Epithelial cell of proximal tubule (primary cell): ENCODE measurements around the gene ZBTB18. TPM values are rescaled to one million over a fixed set of nuclear protein-coding genes. Genes with fewer than 3 reads are reported as not detected.

Experiments
- DNase-seq: peaks from one replicate; pipeline ENCODE4 v3.0.0-alpha.2; 2011; ENCODE audit warnings: low read depth
- H3K4me3 ChIP-seq: 2 replicates; pipeline ENCODE4 v1.5.1; 2011; ENCODE audit warnings: low read depth, mild to moderate bottlenecking, low read length
- total RNA-seq: library from RNA; depleted of rRNA; stranded (reverse); fragments of >200 nt; gene quantifications from 2 replicates; pipeline ENCODE4 v1.2.3, GENCODE V29; 2015
- TF ChIP-seq, protein P1 (sequence below): conservative IDR thresholded peaks from 2 replicates; pipeline ENCODE4 v1.5.1; 2012; ENCODE audit warnings: low read depth, mild to moderate bottlenecking, low read length

ZBTB18 gene
- 7.9 and 9.9 TPM in 2 replicates for total RNA-seq

DNA sequence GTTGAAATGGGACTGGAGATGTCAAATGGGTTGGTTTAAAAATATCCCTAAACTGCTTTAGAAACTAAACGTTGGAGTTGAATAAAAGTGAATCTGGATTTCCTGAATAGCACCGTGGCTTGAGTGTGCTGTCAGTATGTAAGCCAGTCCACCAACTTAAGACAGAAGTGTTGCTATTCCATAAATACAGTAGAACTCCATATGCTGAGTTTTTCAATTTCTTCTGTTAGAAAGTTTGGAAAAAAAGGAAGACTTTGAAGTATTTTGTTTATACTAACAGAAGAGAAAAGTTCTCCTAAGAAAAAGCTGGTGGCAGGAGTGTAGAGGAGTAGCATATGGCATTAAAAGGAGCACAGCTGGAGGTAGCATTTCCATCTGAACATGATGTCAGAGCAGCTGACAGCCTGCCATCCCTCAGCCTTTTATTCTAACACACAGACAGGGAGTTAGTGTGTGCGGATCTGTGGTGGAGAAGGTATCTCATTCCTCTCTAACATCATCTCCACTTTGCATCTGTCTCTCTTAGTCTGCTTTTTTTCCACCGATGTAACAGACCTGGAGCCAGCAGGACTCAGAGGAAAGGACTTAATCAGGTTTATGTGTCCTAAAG is at the start of gene ZBTB18:
TSS of gene ZBTB18 (plus strand) at position 449 of the 610 bp plus-strand sequence. CDS start at position 598, 149 bp downstream.
- TF ChIP-seq, protein P1, sequence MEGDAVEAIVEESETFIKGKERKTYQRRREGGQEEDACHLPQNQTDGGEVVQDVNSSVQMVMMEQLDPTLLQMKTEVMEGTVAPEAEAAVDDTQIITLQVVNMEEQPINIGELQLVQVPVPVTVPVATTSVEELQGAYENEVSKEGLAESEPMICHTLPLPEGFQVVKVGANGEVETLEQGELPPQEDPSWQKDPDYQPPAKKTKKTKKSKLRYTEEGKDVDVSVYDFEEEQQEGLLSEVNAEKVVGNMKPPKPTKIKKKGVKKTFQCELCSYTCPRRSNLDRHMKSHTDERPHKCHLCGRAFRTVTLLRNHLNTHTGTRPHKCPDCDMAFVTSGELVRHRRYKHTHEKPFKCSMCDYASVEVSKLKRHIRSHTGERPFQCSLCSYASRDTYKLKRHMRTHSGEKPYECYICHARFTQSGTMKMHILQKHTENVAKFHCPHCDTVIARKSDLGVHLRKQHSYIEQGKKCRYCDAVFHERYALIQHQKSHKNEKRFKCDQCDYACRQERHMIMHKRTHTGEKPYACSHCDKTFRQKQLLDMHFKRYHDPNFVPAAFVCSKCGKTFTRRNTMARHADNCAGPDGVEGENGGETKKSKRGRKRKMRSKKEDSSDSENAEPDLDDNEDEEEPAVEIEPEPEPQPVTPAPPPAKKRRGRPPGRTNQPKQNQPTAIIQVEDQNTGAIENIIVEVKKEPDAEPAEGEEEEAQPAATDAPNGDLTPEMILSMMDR: no peak
- DNase-seq: no peak
- H3K4me3 ChIP-seq: peak within 1 kb of the TSS; percentile 82

DNA sequence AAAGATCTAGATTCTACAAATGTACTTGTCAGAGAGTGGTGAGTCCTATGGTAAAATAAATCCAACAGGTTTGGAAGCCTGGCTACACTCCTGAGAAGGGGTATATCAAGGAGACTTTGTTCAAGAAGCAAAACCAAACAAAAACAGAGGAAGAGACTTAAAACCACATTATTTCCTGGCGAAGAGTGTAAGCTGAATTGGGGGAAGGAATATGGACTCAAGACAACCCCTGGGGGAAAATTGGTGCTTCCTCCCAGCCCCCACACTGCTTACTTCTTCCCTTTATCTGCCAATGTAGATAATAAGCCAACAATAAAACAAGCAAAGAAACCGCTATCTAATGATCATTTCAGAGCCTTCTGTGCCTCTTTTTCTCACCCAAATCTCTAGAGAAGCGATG is 48.4 kb upstream of the ZBTB18 start:
- no peak overlapping the region for H3K4me3 ChIP-seq
- TF ChIP-seq, protein P1: no peak
- no peak for DNase-seq

DNA sequence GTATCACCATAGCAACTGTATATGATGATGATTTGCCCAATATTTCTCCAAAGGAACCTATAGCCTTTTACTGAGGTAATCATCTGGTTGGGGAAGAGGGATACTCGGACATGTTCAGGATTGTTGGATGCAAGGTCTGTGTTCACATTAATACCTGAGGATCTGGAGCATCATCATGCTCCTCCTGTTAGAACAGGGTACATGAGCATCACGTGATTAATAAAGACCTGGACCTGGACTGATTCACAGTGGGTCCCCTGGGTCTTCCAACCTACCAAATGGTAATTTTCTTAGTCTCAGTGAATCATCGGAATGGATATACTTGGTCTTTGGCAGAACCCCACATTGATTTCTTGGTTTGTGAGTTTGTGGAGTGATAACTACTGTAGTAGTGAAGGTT is 45.6 kb upstream of the ZBTB18 start:
- TF ChIP-seq, protein P1: no peak
- no peak for DNase-seq
- no peak overlapping the region for H3K4me3 ChIP-seq

DNA sequence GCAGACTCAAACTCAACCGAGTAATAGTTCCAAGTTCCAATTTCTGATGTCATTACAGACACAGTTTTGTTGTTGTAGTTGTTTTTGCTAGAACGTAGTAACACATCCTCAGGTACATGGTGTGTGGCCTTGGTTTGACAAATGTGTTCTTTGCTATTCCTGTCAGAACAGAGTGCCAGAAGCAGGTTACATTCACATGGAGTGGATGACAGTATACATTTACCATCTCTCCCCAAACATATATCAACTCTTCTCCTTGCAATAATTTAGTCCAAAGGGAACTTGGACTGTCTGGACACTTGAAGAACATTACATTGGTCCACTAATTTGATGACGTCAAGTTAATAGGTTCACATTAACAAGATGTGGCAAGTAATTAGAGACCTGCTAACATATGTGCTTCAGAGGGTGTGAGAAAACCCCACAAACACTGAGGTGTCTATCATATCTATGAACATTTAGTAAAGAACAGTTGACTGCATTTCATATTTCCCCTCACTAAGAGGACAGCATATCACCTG is 44.6 kb upstream of the ZBTB18 start:
- DNase-seq: no peak
- TF ChIP-seq, protein P1: no peak

DNA sequence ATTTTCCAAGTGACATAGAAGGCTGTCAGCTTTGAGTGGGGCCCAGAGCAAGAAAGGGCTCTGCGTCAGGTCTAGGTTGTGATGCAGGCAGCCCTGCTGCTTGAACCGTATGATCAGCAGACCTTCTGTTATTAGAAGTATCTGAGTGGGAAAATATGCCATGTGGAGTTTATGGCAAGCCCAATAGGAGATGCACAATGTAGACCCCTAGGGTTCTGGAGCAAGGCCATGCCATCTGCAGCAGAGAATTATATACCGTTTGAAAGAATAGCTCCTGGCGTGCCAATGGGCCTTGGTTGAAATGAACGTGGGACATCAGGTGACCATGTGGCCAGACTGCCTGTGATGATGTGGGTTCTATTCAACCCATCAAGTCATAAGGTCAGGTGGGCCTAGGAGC is 44.1 kb upstream of the ZBTB18 start:
- DNase-seq: no peak
- TF ChIP-seq, protein P1: no peak

More for the DNA sequence above, 44.6 kb upstream of the ZBTB18 start:
- H3K4me3 ChIP-seq: no peak overlapping the region

DNA sequence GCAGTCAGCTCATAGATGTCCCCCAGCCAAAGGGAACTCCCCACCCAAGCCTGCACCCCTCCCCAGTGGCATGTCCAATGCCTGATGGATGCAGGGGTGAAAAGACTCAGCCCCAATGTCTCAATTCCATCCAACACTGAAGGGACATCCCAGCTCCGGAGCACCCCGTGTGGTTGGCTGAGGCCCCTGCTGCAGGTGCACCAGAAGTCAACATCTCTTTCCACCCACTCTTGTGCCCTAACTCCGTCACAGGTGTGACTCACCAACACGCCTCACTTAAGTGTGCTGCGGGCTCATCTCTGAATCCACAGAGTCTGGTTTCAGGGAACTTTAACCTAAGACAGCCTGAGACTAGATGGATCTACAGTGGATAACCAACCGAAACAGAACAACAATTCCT is 40.9 kb upstream of the ZBTB18 start:
- TF ChIP-seq, protein P1: peak; percentile 10
- DNase-seq: no peak
- H3K4me3 ChIP-seq: no peak overlapping the region

More for the DNA sequence above, 44.1 kb upstream of the ZBTB18 start:
- H3K4me3 ChIP-seq: no peak overlapping the region

DNA sequence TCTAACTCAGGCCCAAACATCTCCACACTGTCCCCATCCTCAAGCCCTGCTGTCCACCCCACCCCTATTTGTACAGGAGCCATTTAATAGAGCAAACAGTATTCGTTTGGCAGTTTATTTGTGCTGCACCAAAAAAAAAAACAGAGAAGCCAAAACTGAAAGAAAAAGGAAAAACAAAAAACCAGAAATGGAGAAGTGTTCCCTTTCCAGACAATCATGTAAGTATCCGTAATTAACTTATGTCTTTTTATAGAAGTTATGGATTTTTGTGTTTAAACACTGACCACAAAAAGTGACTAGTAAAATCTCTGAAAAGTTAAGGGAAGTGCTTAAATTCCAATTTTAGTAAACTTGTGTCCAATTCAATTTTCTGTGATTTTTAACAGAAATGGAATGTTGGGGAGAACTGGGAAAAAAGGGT is 40.4 kb upstream of the ZBTB18 start:
- TF ChIP-seq, protein P1: no peak
- DNase-seq: no peak
- H3K4me3 ChIP-seq: no peak overlapping the region
